Glomerular endothelial cell (primary cell): Measurements from ENCODE around the gene NUP43. TPM values are rescaled to one million over a fixed set of nuclear protein-coding genes. Genes with fewer than 3 reads are reported as not detected.
"Not testable (repeated sequence)": the region's sequence is repeated elsewhere in the genome, so short reads cannot be mapped to it uniquely, and the experiment has no call there.

Source experiments
- DNase-seq: peaks from one replicate; pipeline ENCODE4 v3.0.0-alpha.2; 2011; ENCODE audit warnings: low read depth, low spot score; ENCODE audit errors: extremely low read depth
- total RNA-seq: library from RNA; depleted of rRNA; stranded (reverse); fragments of >200 nt; gene quantifications from 2 replicates; pipeline ENCODE4 v1.2.3, GENCODE V29; 2015

Gene NUP43
- total RNA-seq, 1 donor from 2014 or later = 22.4 TPM

GRCh38 chr6:149749082-149749593 is 2.8 kb upstream of the NUP43 start:
- not testable (repeated sequence) for DNase-seq

- DNase-seq = not testable (repeated sequence)
These were observed 1.1 kb downstream of the NUP43 start for GRCh38 chr6:149745252-149745651.

- DNase-seq = no peak
These were observed 11.4 kb downstream of the NUP43 start for GRCh38 chr6:149734915-149735314.

- DNase-seq = no peak
These were observed 13.1 kb downstream of the NUP43 start for GRCh38 chr6:149733089-149733720.

- no peak for DNase-seq
These were observed 16.5 kb downstream of the NUP43 start for GRCh38 chr6:149729824-149730223.

GRCh38 chr6:149728499-149729234 is 17.7 kb downstream of the NUP43 start:
- DNase-seq = no peak

GRCh38 chr6:149727793-149728498 is 18.4 kb downstream of the NUP43 start:
- DNase-seq = no peak

GRCh38 chr6:149725785-149726184 is 20.5 kb downstream of the NUP43 start:
- DNase-seq = no peak

GRCh38 chr6:149723771-149724417 is 22.4 kb downstream of the NUP43 start:
- no peak for DNase-seq

GRCh38 chr6:149723262-149723661 is 23.1 kb downstream of the NUP43 start:
- DNase-seq = no peak

- DNase-seq = no peak
These were observed 26.8 kb downstream of the NUP43 start for GRCh38 chr6:149719531-149719930.

GRCh38 chr6:149717588-149718458 is 28.5 kb downstream of the NUP43 start, which contains the start of gene LATS1:
LATS1 (minus strand) TSS chr6:149718101; CDS start chr6:149702126, 15,975 bp downstream.
- DNase-seq = no peak

GRCh38 chr6:149717255-149717587 is 29.1 kb downstream of the NUP43 start:
- DNase-seq = no peak

- DNase-seq = no peak
These were observed 30.0 kb downstream of the NUP43 start for GRCh38 chr6:149716181-149716963.

GRCh38 chr6:149714442-149714841 is 31.9 kb downstream of the NUP43 start:
- DNase-seq = no peak

GRCh38 chr6:149711711-149712110 is 34.6 kb downstream of the NUP43 start:
- no peak for DNase-seq

- no peak for DNase-seq
These were observed 44.6 kb downstream of the NUP43 start for GRCh38 chr6:149701714-149702113.

GRCh38 chr6:149699150-149699549 is 47.2 kb downstream of the NUP43 start:
- no peak for DNase-seq

- no peak for DNase-seq
These were observed 48.2 kb downstream of the NUP43 start for GRCh38 chr6:149698175-149698574.
